ENCODE data around the gene SPATA46.
"Not testable (repeated sequence)": the region's sequence is repeated elsewhere in the genome, so short reads cannot be mapped to it uniquely, and the experiment has no call there.

SPATA46 gene

GRCh38 chr1:162376691-162377090, at the start of gene SPATA46:
TSS of gene SPATA46 (minus strand) at chr1:162376854. CDS start at chr1:162376790, 64 bp downstream.
- DNase-seq (ENCODE audit: low spot score), result no peak

GRCh38 chr1:162422662-162423375, 46.2 kb upstream of the SPATA46 start:
- no peak for DNase-seq (ENCODE audit: low spot score)

- DNase-seq (ENCODE audit: low spot score), result no peak
Observed at GRCh38 chr1:162421258-162422164, 44.9 kb upstream of the SPATA46 start.

GRCh38 chr1:162420120-162420519, 43.5 kb upstream of the SPATA46 start:
- DNase-seq (ENCODE audit: low spot score), result no peak

GRCh38 chr1:162419450-162419931, 42.8 kb upstream of the SPATA46 start:
- DNase-seq (ENCODE audit: low spot score), result not testable (repeated sequence)

- not testable (repeated sequence) for DNase-seq (ENCODE audit: low spot score)
Observed at GRCh38 chr1:162418584-162418983, 41.9 kb upstream of the SPATA46 start.

- no peak for DNase-seq (ENCODE audit: low spot score)
Observed at GRCh38 chr1:162417650-162418049, 41.0 kb upstream of the SPATA46 start.

GRCh38 chr1:162416909-162417308, 40.3 kb upstream of the SPATA46 start:
- no peak for DNase-seq (ENCODE audit: low spot score)

- DNase-seq (ENCODE audit: low spot score), result no peak
Observed at GRCh38 chr1:162416215-162416614, 39.6 kb upstream of the SPATA46 start.

GRCh38 chr1:162412002-162412401, 35.3 kb upstream of the SPATA46 start, which contains the start of gene SH2D1B:
TSS of gene SH2D1B (minus strand) at chr1:162412136. CDS start at chr1:162412016, 120 bp downstream.
- DNase-seq (ENCODE audit: low spot score), result no peak

GRCh38 chr1:162407539-162407938, 30.9 kb upstream of the SPATA46 start:
- no peak for DNase-seq (ENCODE audit: low spot score)

GRCh38 chr1:162406811-162407210, 30.2 kb upstream of the SPATA46 start:
- no peak for DNase-seq (ENCODE audit: low spot score)

- no peak for DNase-seq (ENCODE audit: low spot score)
Observed at GRCh38 chr1:162405800-162406199, 29.1 kb upstream of the SPATA46 start.

- DNase-seq (ENCODE audit: low spot score), result no peak
Observed at GRCh38 chr1:162404550-162405160, 28.0 kb upstream of the SPATA46 start.

GRCh38 chr1:162400790-162401355, 24.2 kb upstream of the SPATA46 start:
- DNase-seq (ENCODE audit: low spot score), result no peak

- DNase-seq (ENCODE audit: low spot score), result no peak
Observed at GRCh38 chr1:162398999-162399580, 22.4 kb upstream of the SPATA46 start.

- DNase-seq (ENCODE audit: low spot score), result no peak
Observed at GRCh38 chr1:162397943-162398560, 21.4 kb upstream of the SPATA46 start.

GRCh38 chr1:162397039-162397448, 20.4 kb upstream of the SPATA46 start:
- no peak for DNase-seq (ENCODE audit: low spot score)

GRCh38 chr1:162396201-162396906, 19.7 kb upstream of the SPATA46 start:
- DNase-seq (ENCODE audit: low spot score), result no peak

GRCh38 chr1:162391790-162392563, 15.3 kb upstream of the SPATA46 start:
- no peak for DNase-seq (ENCODE audit: low spot score)
